Measurements from ENCODE around the gene PPM1A.
A peak's percentile ranks its signal among the peaks of the same experiment; 100 is the strongest.

The PPM1A gene

GRCh38 chr14:60248697-60249318 lies at the start of gene PPM1A:
PPM1A (plus strand) TSS chr14:60249221; CDS start chr14:60282704, 33,483 bp downstream.
- DNase-seq (ENCODE audit: low spot score in 2 of 2), result peak; percentile 92 to 96
- H3K36me3 ChIP-seq (replicated peaks), result no peaks in the 10 kb centered on the region
- H3K27me3 ChIP-seq (ENCODE audit: low read depth), result no peaks in the 10 kb centered on the region
- H3K4me1 ChIP-seq, result peaks cover 39% of the 10 kb centered on the region
- H3K9me3 ChIP-seq, result no peaks in the 10 kb centered on the region
- peak within 1 kb of the TSS; percentile 51 for H3K4me3 ChIP-seq
- in situ Hi-C loops (cut with MboI; ENCODE audit: low sequenced_read_pairs), result no loop called here

DNA sequence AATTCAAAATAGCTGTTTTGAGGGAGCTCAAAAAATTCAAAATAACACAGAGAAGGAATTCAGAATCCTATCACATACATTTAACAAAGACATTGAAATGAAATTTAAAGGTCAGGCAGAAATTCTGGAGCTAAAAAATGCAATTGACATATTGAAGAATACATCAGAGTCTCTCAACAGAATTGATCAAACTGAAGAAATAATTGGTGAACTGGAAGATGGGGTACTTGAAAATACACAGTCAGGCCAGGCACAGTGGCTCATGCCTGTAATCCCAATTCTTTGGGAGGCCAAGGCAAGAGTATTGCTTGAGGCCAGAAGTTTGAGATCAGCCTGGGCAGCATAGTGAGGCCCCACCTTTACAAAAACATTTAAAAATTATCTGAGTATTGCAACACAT lies 49.7 kb upstream of the PPM1A start:
- in situ Hi-C loops (cut with MboI; ENCODE audit: low sequenced_read_pairs), result loop anchor here (25.0 kb wide), 1 partner anchor 562 kb away; no protein-coding TSS in a partner anchor
- no peak overlapping the region for H3K4me3 ChIP-seq

GRCh38 chr14:60204104-60204842 lies 44.7 kb upstream of the PPM1A start:
- Histone ChIP-seq H3K4me1 (no peaks in the 10 kb centered on the region), H3K27me3 (ENCODE audit: low read depth) (no peaks in the 10 kb centered on the region; the same call in 1 of the 2 replicates), H3K9me3 (no peaks in the 10 kb centered on the region), H3K4me3 (no peak overlapping the region), H3K36me3 (replicated peaks) (no peaks in the 10 kb centered on the region)
- DNase-seq (ENCODE audit: low spot score in 2 of 2), result no peak
- in situ Hi-C loops (cut with MboI; ENCODE audit: low sequenced_read_pairs), result no loop called here

More for the DNA sequence above, 49.7 kb upstream of the PPM1A start:
- Histone ChIP-seq H3K9me3 (0 out of 2 replicates have a peak, but pooled peaks cover 3% of the 10 kb centered on the region), H3K27me3 (ENCODE audit: low read depth) (no peaks in the 10 kb centered on the region), H3K4me1 (no peaks in the 10 kb centered on the region), H3K36me3 (replicated peaks) (no peaks in the 10 kb centered on the region)
- no peak for DNase-seq (ENCODE audit: low spot score in 2 of 2)

DNA sequence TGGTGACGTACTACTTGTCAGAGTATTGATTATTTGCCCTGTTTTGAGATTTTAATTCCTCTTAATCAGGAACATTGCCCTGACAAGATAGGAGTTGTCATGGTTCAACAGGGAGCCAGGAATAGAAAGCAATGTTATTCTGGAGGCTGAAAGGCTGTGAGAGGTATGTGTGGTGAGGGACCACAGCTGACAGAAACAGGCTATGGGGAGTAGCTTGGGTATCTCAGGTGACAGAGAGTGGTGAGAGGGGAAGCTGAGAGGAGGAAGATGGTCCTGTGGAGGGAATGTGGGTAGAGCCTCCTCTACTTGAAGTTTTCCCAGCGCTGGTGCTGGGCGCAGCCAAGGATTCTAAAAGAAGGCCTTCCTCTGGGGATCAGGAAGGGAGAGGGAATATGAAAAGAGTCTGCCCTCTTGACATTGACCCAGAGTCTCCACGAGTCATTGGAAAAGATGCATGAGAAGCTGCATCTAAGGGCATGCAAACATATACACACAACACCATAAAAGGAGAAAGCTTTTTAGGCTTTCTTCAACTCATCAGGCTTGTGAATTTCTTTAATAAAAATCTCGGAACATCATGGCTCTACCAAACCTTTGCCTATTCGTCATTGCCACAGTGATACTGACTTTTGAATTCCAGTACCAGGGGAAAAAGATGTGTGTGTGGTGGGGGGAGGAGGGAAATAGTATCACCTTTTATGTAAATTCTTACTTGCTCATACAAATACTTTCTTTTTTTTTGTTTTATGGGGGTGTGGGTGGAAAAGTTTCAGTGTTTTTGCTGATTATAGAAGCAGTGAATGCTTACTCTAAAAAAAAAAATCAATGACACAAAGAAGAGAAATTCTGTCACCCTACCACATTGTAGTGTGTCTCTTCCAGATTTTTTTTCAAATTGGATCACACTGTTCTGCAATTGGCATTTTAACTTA lies 43.9 kb upstream of the PPM1A start:
- Histone ChIP-seq H3K4me1 (no peaks in the 10 kb centered on the region), H3K9me3 (no peaks in the 10 kb centered on the region), H3K4me3 (no peak overlapping the region), H3K36me3 (replicated peaks) (no peaks in the 10 kb centered on the region), H3K27me3 (ENCODE audit: low read depth) (no peaks in the 10 kb centered on the region; the same call in 1 of the 2 replicates)
- in situ Hi-C loops (cut with MboI; ENCODE audit: low sequenced_read_pairs), result no loop called here
- no peak for DNase-seq (ENCODE audit: low spot score in 2 of 2)

DNA sequence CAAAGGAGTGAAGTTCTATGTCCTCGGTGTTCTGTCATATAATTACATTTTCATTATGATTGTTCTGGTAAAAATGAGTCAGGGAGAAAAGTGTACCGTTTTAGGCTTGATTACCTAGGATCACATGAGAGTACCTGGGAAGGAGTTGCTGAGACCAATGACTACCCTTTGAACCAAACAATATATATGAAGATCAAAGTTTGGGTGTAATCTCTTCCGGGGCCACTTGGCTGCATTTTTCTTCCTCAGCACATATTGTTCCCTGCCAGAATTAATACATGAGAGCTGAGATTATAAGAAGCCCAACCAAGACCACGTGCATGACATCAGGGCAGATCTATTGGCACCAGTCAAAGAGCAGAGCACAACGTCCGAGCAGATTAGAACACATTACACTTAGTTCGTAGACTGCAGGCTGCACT lies 42.8 kb upstream of the PPM1A start:
- H3K9me3 ChIP-seq, result no peaks in the 10 kb centered on the region
- no peaks in the 10 kb centered on the region; the same call in 1 of the 2 replicates for H3K27me3 ChIP-seq (ENCODE audit: low read depth)
- no peaks in the 10 kb centered on the region for H3K4me1 ChIP-seq
- DNase-seq (ENCODE audit: low spot score in 2 of 2), result no peak
- H3K4me3 ChIP-seq, result no peak overlapping the region
- in situ Hi-C loops (cut with MboI; ENCODE audit: low sequenced_read_pairs), result no loop called here
- no peaks in the 10 kb centered on the region for H3K36me3 ChIP-seq (replicated peaks)

DNA sequence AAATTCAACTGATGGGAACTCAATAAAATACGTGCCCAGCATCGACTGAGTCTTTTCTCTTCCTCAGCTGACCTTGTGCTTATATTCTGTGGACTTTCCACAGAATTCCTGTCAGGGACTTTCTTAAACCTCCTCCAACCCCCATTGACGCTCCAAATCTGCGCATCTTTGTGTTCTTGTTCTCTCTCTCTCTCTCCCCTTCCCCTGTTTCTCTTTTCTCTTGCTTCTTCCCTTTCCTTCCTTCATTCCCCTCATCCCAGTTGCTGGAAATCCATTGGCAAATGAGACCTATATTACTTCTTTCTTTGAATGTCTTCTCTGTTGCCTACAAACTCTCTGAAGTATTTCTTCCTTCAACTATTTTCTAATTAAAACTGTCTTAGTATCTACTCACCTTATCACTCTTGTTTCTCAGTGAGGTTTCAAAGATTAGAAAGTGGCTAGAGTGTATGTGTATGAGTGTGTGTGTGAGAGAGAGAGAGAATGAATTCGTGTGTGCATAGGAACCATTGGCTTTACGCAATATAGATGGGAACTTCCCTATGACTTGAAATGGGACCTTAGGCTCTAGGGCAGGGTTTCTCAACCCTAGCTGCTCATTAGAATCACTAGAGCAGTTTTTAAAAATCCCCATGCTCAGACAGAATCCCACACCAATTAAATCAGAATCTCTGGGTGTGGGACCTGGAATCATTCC lies 42.0 kb upstream of the PPM1A start:
- in situ Hi-C loops (cut with MboI; ENCODE audit: low sequenced_read_pairs), result no loop called here

DNA sequence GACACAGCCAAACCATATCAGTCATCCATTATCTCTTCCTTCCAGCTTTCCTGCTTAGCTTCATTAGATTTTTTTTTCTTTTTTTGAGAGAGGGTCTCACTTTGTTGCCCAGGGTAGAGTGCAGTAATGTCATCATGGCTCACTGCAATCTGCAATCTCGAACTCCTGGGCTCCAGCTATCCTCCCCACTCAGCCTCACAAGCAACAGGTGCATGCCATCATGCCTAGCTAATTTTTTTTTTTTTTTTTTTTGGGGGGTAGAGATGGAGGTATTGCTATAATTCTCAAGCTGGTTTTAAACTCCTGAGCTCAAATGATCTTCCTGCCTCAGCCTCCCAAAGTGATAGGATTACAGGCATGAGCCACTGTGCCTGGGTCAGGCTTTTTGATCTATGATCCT lies 38.3 kb upstream of the PPM1A start:
- no peak for DNase-seq (ENCODE audit: low spot score in 2 of 2)
- no peaks in the 10 kb centered on the region; the same call in 1 of the 2 replicates for H3K27me3 ChIP-seq (ENCODE audit: low read depth)
- in situ Hi-C loops (cut with MboI; ENCODE audit: low sequenced_read_pairs), result no loop called here

More for the DNA sequence above, 42.0 kb upstream of the PPM1A start:
- Histone ChIP-seq H3K27me3 (ENCODE audit: low read depth) (no peaks in the 10 kb centered on the region; the same call in 1 of the 2 replicates), H3K36me3 (replicated peaks) (no peaks in the 10 kb centered on the region), H3K4me3 (no peak overlapping the region), H3K9me3 (no peaks in the 10 kb centered on the region), H3K4me1 (no peaks in the 10 kb centered on the region)
- DNase-seq (ENCODE audit: low spot score in 2 of 2), result no peak

GRCh38 chr14:60211153-60211552 lies 37.9 kb upstream of the PPM1A start:
- Histone ChIP-seq H3K27me3 (ENCODE audit: low read depth) (no peaks in the 10 kb centered on the region; the same call in 1 of the 2 replicates), H3K4me1 (no peaks in the 10 kb centered on the region), H3K9me3 (no peaks in the 10 kb centered on the region), H3K4me3 (no peak overlapping the region), H3K36me3 (replicated peaks) (no peaks in the 10 kb centered on the region)
- peak; percentile 10 to 30 for DNase-seq (ENCODE audit: low spot score in 2 of 2)
- in situ Hi-C loops (cut with MboI; ENCODE audit: low sequenced_read_pairs), result no loop called here

More for the DNA sequence above, 38.3 kb upstream of the PPM1A start:
- H3K4me1 ChIP-seq, result no peaks in the 10 kb centered on the region
- H3K4me3 ChIP-seq, result no peak overlapping the region
- no peaks in the 10 kb centered on the region for H3K9me3 ChIP-seq
- H3K36me3 ChIP-seq (replicated peaks), result no peaks in the 10 kb centered on the region

GRCh38 chr14:60212503-60213371 lies 36.3 kb upstream of the PPM1A start:
- H3K4me3 ChIP-seq, result no peak overlapping the region
- H3K4me1 ChIP-seq, result no peaks in the 10 kb centered on the region
- H3K27me3 ChIP-seq (ENCODE audit: low read depth), result no peaks in the 10 kb centered on the region; the same call in 1 of the 2 replicates
- H3K9me3 ChIP-seq, result no peaks in the 10 kb centered on the region
- in situ Hi-C loops (cut with MboI; ENCODE audit: low sequenced_read_pairs), result no loop called here
- no peaks in the 10 kb centered on the region for H3K36me3 ChIP-seq (replicated peaks)
- DNase-seq (ENCODE audit: low spot score in 2 of 2), result no peak

DNA sequence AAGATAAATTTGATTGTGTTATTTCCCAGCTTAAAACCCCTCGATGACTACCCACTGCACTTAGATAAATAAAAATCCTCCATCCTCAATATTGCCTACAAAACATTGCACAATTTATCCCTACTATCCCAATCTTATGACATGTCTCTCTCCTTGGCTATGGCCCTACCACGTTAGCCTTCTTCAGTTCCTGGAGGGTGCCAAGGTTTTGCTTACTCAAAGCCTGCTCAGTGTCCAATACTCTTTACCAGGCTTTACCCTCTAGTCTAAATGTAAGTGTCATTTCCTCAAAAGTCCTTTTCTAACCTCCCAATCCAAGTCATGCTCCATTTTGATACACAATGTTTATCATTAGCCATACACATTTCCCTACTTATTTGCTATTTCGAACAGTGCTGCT lies 35.0 kb upstream of the PPM1A start:
- H3K27me3 ChIP-seq (ENCODE audit: low read depth), result no peaks in the 10 kb centered on the region; the same call in 1 of the 2 replicates

GRCh38 chr14:60214415-60215126 lies 34.5 kb upstream of the PPM1A start:
- in situ Hi-C loops (cut with MboI; ENCODE audit: low sequenced_read_pairs), result no loop called here
- no peak overlapping the region for H3K4me3 ChIP-seq
- no peaks in the 10 kb centered on the region for H3K27me3 ChIP-seq (ENCODE audit: low read depth)
- H3K4me1 ChIP-seq, result no peaks in the 10 kb centered on the region
- DNase-seq (ENCODE audit: low spot score in 2 of 2), result no peak
- no peaks in the 10 kb centered on the region for H3K9me3 ChIP-seq
- no peaks in the 10 kb centered on the region for H3K36me3 ChIP-seq (replicated peaks)

More for the DNA sequence above, 35.0 kb upstream of the PPM1A start:
- Histone ChIP-seq H3K4me1 (no peaks in the 10 kb centered on the region), H3K4me3 (no peak overlapping the region), H3K36me3 (replicated peaks) (no peaks in the 10 kb centered on the region), H3K9me3 (no peaks in the 10 kb centered on the region)
- DNase-seq (ENCODE audit: low spot score in 2 of 2), result no peak
- in situ Hi-C loops (cut with MboI; ENCODE audit: low sequenced_read_pairs), result no loop called here

DNA sequence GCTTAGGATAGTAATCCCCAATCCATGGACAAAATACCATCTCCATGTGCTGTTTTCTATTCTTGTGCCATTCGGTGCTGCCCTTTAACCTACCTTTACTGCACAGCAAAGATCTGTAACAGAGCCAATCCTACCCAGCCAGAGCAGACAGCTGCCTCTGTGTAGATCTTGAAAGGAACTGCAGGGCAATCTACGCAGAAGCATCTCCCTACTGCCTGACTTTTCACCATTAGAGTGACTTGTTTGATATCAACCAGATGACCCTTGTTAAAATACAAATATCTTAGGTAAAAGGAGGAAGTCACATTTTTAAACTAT lies 33.9 kb upstream of the PPM1A start:
- Histone ChIP-seq H3K27me3 (ENCODE audit: low read depth) (no peaks in the 10 kb centered on the region), H3K4me1 (no peaks in the 10 kb centered on the region), H3K9me3 (no peaks in the 10 kb centered on the region), H3K4me3 (no peak overlapping the region), H3K36me3 (replicated peaks) (no peaks in the 10 kb centered on the region)
- no peak for DNase-seq (ENCODE audit: low spot score in 2 of 2)
- in situ Hi-C loops (cut with MboI; ENCODE audit: low sequenced_read_pairs), result no loop called here
